T-cell (primary cell): ENCODE data around the gene STARD13. TPM values are rescaled to one million over a fixed set of nuclear protein-coding genes. Genes with fewer than 3 reads are reported as not detected.

Experiments
- ATAC-seq, 4 experiments: fragments of 200-7000 bp in 3 of 4; fragments of 150-1000 bp in 1 of 4; cut with Tn5 transposase; replicated peaks in 1 of 4; 1 replicate in 3 of 4; 2 replicates in 1 of 4; pipeline ENCODE4 v1.10.0; 2021; ENCODE audit warnings: moderate library complexity in 3 of 4, mild to moderate bottlenecking in 2 of 4, moderate number of reproducible peaks in 1 of 4
- CTCF ChIA-PET, 2 donors: fragments of 300-600 bp; sonication (Branson Sonifier 250); formaldehyde crosslinking; loops; one replicate each; lab custom pipeline; 2022; ENCODE audit warnings: antibody characterized with exemption in 2 of 2; lab: Charles Lee
- POLR2A ChIA-PET, 2 donors: fragments of 300-600 bp; sonication (Branson Sonifier 250); formaldehyde crosslinking; loops; one replicate each; lab custom pipeline; 2022; ENCODE audit warnings: antibody characterized with exemption in 2 of 2; lab: Charles Lee
- DNase-seq, 35 experiments: peaks; one replicate each; pipeline versions ENCODE4 v3.0.0 to v3.0.0-alpha.2; 2013 to 2023
- H3K27ac ChIP-seq: one replicate; pipeline ENCODE4 v1.5.1; 2013; ENCODE audit warnings: low read length
- H3K27me3 ChIP-seq, 2 experiments: replicated peaks in 1 of 2; 1 replicate in 1 of 2; 2 replicates in 1 of 2; pipeline versions ENCODE4 v1.6.1 to v1.7.0; 2013; ENCODE audit warnings: low read length in 1 of 2, mixed read lengths in 1 of 2; ENCODE audit not compliant: control insufficient read depth in 2 of 2, insufficient read depth in 2 of 2; ENCODE audit errors: extremely low read depth in 1 of 2
- H3K36me3 ChIP-seq, 2 donors: 1 replicate in 1 of 2; 2 replicates in 1 of 2; pipeline versions ENCODE4 v1.6.1 to v1.7.0; 2013; ENCODE audit warnings: low read length in 1 of 2; ENCODE audit not compliant: control insufficient read depth in 2 of 2, insufficient read depth in 1 of 2; ENCODE audit errors: extremely low read depth in 1 of 2
- H3K4me1 ChIP-seq, 2 experiments: 1 replicate in 1 of 2; 2 replicates in 1 of 2; pipeline versions ENCODE4 v1.6.1 to v1.7.0; 2013; ENCODE audit warnings: low read length in 2 of 2, mixed read lengths in 1 of 2; ENCODE audit not compliant: insufficient read depth in 2 of 2, control insufficient read depth in 1 of 2; ENCODE audit errors: extremely low read depth in 1 of 2
- H3K4me3 ChIP-seq, 2 donors: 1 replicate in 1 of 2; 2 replicates in 1 of 2; pipeline versions ENCODE4 v1.5.1 to v1.7.0; 2013; ENCODE audit warnings: mild to moderate bottlenecking in 2 of 2, low read length in 1 of 2, moderate library complexity in 1 of 2; ENCODE audit not compliant: control insufficient read depth in 1 of 2; ENCODE audit errors: extremely low read depth in 1 of 2
- H3K9me3 ChIP-seq: 2 replicates; pipeline ENCODE4 v1.7.0; 2013
- H3K27ac Mint-ChIP-seq, 2 donors: one replicate each; pipeline ENCODE4 v1.8.0; 2020 to 2021; ENCODE audit warnings: mild to moderate bottlenecking in 2 of 2, mixed read lengths in 2 of 2
- H3K27me3 Mint-ChIP-seq, 2 donors: one replicate each; pipeline ENCODE4 v1.8.0; 2021 to 2022; ENCODE audit warnings: mixed read lengths in 2 of 2
- H3K36me3 Mint-ChIP-seq: one replicate; pipeline ENCODE4 v1.8.0; 2021; ENCODE audit warnings: mixed read lengths
- H3K4me1 Mint-ChIP-seq, 3 donors: one replicate each; pipeline ENCODE4 v1.8.0; 2020 to 2022; ENCODE audit warnings: mixed read lengths in 3 of 3, mild to moderate bottlenecking in 1 of 3
- H3K4me3 Mint-ChIP-seq, 3 donors: one replicate each; pipeline ENCODE4 v1.8.0; 2020 to 2022; ENCODE audit warnings: mild to moderate bottlenecking in 3 of 3, mixed read lengths in 3 of 3, moderate library complexity in 3 of 3
- H3K9me3 Mint-ChIP-seq, 3 donors: one replicate each; pipeline ENCODE4 v1.8.0; 2020 to 2022; ENCODE audit warnings: mixed read lengths in 3 of 3
- WGBS: methylation state at CpG from one replicate; pipeline ENCODE4 v1.1.5; 2013; ENCODE audit warnings: missing lambda C conversion rate; ENCODE audit not compliant: insufficient coverage; 5-methylcytosine and 5-hydroxymethylcytosine counted together
- total RNA-seq, 35 experiments: library from RNA in 6 of 35; stranded (reverse) in 6 of 35; fragments of 120-200 nt in 1 of 35; gene quantifications; one replicate each; pipeline versions ENCODE4 v1.2.1 to v1.2.4 and lab custom pipeline; 2013 to 2026

The STARD13 gene
- total RNA-seq, 5 donors from 2014 or later (not counting 1 experiment from before 2014, with no cell fraction given) = 0.39 to 0.53 (median 0.44) TPM; not detected in 2

- Histone ChIP-seq H3K4me1 (no peaks in the 10 kb centered on the region), H3K27ac (no peak overlapping the region), H3K4me3 (no peak overlapping the region), H3K27me3 (no peaks in the 10 kb centered on the region), H3K9me3 (no peaks in the 10 kb centered on the region), H3K36me3 (no peaks in the 10 kb centered on the region)
- ChIA-PET CTCF (no interaction called here), POLR2A (no interaction called here)
- no peaks in the 10 kb centered on the region for H3K4me1 Mint-ChIP-seq
- H3K4me3 Mint-ChIP-seq = no peak overlapping the region
- no peak for ATAC-seq
- no peaks in the 10 kb centered on the region for H3K36me3 Mint-ChIP-seq
- H3K9me3 Mint-ChIP-seq = no peaks in the 10 kb centered on the region
- DNase-seq = no peak
- no peak overlapping the region for H3K27ac Mint-ChIP-seq
- H3K27me3 Mint-ChIP-seq = peaks cover 0 to 11% of the 10 kb centered on the region in 2 donors
Observed at GRCh38 chr13:33265133-33265532, 20.4 kb downstream of the STARD13 start.

DNA sequence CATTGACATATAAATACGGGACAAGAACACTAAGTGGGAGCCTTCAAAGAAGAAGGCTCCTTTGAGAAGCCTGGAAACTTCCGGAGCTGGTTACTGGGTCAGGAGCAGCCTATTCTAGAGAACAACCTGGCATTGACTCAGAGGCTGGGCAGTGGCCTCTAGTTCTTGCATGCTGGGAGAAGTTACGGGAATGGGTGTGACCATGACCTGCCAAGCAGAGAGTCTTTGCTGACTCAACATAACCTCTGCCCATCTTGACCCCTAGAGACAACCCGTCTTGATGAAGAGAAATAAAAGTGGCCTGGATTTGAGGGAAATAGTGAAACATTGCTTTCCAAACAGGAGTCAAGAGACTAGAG is 21.0 kb downstream of the STARD13 start:
- no peak overlapping the region for H3K27ac Mint-ChIP-seq
- 89% methylated on average over 2 of the region's 4 CpGs for WGBS
- POLR2A ChIA-PET = no interaction called here
- Histone ChIP-seq H3K4me3 (no peak overlapping the region), H3K27me3 (no peaks in the 10 kb centered on the region), H3K36me3 (no peaks in the 10 kb centered on the region), H3K27ac (no peak overlapping the region), H3K4me1 (no peaks in the 10 kb centered on the region), H3K9me3 (no peaks in the 10 kb centered on the region)
- no peak overlapping the region for H3K4me3 Mint-ChIP-seq
- no peaks in the 10 kb centered on the region for H3K9me3 Mint-ChIP-seq
- no peaks in the 10 kb centered on the region for H3K36me3 Mint-ChIP-seq
- H3K4me1 Mint-ChIP-seq = no peaks in the 10 kb centered on the region
- no peak for DNase-seq
- CTCF ChIA-PET = no interaction called here
- H3K27me3 Mint-ChIP-seq = peaks cover 0 to 11% of the 10 kb centered on the region in 2 donors
- no peak for ATAC-seq

DNA sequence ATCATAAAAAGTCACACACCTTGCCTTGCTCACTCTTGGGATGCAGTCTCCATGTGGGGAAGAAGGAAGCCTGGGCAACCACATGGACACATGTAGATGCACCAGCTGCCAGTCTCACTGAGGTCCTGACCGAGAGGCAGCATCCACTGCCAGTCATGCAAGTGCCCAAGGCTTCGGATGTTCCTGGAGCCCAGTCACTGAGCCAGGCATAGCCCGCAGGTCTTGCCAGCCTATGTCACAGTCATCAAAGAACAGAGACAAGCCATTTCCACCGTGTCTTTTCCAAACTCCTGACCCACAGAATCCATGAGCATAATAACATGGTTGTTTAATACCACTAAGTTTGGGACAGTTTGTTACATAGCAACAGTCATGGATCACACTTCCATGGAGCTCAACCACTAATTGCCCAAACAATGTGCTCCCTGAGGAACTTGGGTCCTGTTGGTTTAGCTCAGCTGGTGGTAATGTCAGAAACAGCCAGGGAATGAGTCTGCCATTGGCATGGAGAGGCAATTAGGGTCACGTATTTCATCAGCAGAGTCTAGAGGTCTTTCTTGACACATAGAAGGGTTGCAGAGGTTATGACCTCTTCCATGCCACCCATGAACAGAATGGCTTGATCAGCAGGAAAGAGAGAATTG is 21.5 kb downstream of the STARD13 start:
- Histone ChIP-seq H3K36me3 (no peaks in the 10 kb centered on the region), H3K27me3 (no peaks in the 10 kb centered on the region), H3K27ac (no peak overlapping the region), H3K4me3 (no peak overlapping the region), H3K4me1 (no peaks in the 10 kb centered on the region), H3K9me3 (no peaks in the 10 kb centered on the region)
- DNase-seq = no peak
- ChIA-PET POLR2A (no interaction called here), CTCF (no interaction called here)
- H3K36me3 Mint-ChIP-seq = no peaks in the 10 kb centered on the region
- WGBS = 93% methylated on average over 3 of the region's 5 CpGs
- no peak overlapping the region for H3K4me3 Mint-ChIP-seq
- no peaks in the 10 kb centered on the region for H3K9me3 Mint-ChIP-seq
- no peak overlapping the region for H3K27ac Mint-ChIP-seq
- no peak for ATAC-seq
- no peaks in the 10 kb centered on the region for H3K4me1 Mint-ChIP-seq
- peaks cover 0 to 11% of the 10 kb centered on the region in 2 donors for H3K27me3 Mint-ChIP-seq

DNA sequence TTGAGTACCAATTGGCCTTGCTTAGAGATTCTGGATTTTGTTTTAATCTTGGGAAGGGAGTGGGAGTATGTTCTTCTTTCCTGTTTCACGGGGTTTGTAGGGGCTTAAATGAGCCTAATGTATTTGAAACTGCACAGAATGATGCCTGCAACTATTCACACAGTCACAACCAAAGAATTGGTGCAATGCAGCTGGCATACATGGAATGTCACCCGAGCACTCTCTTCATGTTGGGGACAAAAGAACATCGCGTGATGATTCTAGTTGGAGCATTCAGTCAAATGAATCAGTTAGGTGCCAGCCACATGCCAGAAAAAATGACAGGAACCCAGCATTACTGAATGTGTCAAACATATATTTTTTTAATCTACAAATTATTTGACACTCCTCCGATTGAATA is 22.1 kb downstream of the STARD13 start:
- H3K4me1 ChIP-seq = no peaks in the 10 kb centered on the region
- H3K36me3 ChIP-seq = no peaks in the 10 kb centered on the region
- Mint-ChIP-seq H3K4me3 (no peak overlapping the region), H3K9me3 (no peaks in the 10 kb centered on the region), H3K27ac (no peak overlapping the region), H3K4me1 (no peaks in the 10 kb centered on the region), H3K36me3 (no peaks in the 10 kb centered on the region), H3K27me3 (peaks cover 0 to 11% of the 10 kb centered on the region in 2 donors)
- POLR2A ChIA-PET = no interaction called here
- WGBS = no CpG with 5 or more reads among the region's 5 CpGs
- no peak for DNase-seq
- H3K27me3 ChIP-seq = no peaks in the 10 kb centered on the region
- H3K4me3 ChIP-seq = no peak overlapping the region
- no peaks in the 10 kb centered on the region for H3K9me3 ChIP-seq
- H3K27ac ChIP-seq = no peak overlapping the region
- no peak for ATAC-seq
- CTCF ChIA-PET = no interaction called here

DNA sequence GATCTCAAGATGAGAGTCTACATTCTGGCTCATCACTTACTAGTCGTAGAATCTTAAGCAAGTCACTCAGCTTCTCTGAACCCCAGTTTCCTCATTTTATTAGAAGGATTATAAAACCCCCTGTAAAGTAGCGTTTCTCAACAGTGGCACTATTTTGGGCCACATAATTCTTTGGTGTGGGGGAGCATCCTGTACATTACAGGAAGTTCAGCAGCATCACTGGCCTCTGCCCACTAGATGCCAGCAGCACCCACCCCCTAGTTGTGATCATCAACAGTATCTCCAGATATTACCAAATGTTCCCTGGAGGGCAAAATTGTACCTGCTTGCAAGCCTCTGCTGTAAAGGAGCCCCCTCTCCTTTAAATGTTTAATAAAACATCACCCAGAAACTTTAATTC is 22.6 kb downstream of the STARD13 start:
- Mint-ChIP-seq H3K27ac (no peak overlapping the region), H3K27me3 (peaks cover 0 to 11% of the 10 kb centered on the region in 2 donors), H3K9me3 (no peaks in the 10 kb centered on the region), H3K4me3 (no peak overlapping the region), H3K4me1 (no peaks in the 10 kb centered on the region), H3K36me3 (no peaks in the 10 kb centered on the region)
- H3K36me3 ChIP-seq = no peaks in the 10 kb centered on the region
- ATAC-seq = no peak
- WGBS = no CpG with 5 or more reads among the region's 2 CpGs
- no peaks in the 10 kb centered on the region for H3K4me1 ChIP-seq
- H3K27ac ChIP-seq = no peak overlapping the region
- H3K27me3 ChIP-seq = no peaks in the 10 kb centered on the region
- no peak overlapping the region for H3K4me3 ChIP-seq
- CTCF ChIA-PET = no interaction called here
- DNase-seq = no peak
- H3K9me3 ChIP-seq = no peaks in the 10 kb centered on the region
- POLR2A ChIA-PET = no interaction called here

GRCh38 chr13:33262594-33262993 is 23.0 kb downstream of the STARD13 start:
- Mint-ChIP-seq H3K27ac (no peak overlapping the region), H3K4me3 (no peak overlapping the region)
- no peak overlapping the region for H3K27ac ChIP-seq

More at GRCh38 chr13:33262594-33262993, 23.0 kb downstream of the STARD13 start:
- H3K27me3 ChIP-seq = no peaks in the 10 kb centered on the region
- Mint-ChIP-seq H3K4me1 (no peaks in the 10 kb centered on the region), H3K36me3 (no peaks in the 10 kb centered on the region), H3K27me3 (peaks cover 0 to 9% of the 10 kb centered on the region in 2 donors), H3K9me3 (no peaks in the 10 kb centered on the region)
- H3K36me3 ChIP-seq = no peaks in the 10 kb centered on the region
- POLR2A ChIA-PET = no interaction called here
- no peak overlapping the region for H3K4me3 ChIP-seq
- ATAC-seq = no peak
- no peak for DNase-seq
- no peaks in the 10 kb centered on the region for H3K4me1 ChIP-seq
- H3K9me3 ChIP-seq = no peaks in the 10 kb centered on the region
- 100% methylated on average over 1 of the region's 2 CpGs for WGBS
- CTCF ChIA-PET = interaction anchor here in 1 of 2 donors (0.7 kb wide), 1 partner anchor 491 kb away, joined by 3 read pairs; no protein-coding TSS in a partner anchor
